Measurements from ENCODE around the gene ZC3H18. TPM values are rescaled to one million over a fixed set of nuclear protein-coding genes. Genes with fewer than 3 reads are reported as not detected.

Gene ZC3H18
- total RNA-seq, 1 experiment from 2014 or later: 57.8 TPM

DNA sequence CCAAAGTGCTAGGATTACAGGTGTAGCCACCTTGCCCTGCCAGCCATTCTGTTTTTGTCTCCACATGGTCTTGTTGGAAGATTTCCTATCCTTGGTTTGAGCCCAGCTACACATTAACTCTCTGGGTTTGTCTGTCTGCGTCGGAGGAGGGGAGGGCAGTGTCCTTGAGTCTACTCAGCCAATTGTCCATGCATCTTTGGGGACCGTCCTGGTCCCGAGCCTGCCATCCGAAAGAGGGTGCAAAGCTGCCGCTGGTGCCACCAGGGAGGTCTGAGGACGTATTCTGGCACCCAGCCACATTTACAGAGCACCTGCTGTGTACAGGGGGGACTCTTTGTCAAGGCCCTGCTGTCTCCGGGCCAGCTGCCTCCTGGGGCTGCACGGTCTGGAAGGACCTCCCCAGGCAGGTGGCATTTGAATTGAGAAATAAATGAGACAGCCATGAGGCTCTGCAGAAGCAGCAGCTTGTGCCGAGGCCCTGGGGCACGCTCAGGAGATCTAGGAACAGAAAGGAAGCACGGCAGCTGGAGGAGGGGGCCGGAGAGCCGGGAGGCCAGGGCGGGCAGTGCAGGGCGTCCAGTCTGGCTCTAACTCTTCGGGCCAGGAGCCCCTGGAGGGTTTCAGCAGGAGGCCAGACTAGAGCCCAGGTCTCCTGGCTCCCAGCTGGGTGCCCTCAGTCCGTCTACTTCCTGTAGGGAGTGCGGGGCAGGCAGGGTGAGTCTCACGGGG lies 79.2 kb downstream of the ZC3H18 start:
- CTCF ChIA-PET: no interaction called here
- no peaks in the 10 kb centered on the region for H3K9me2 ChIP-seq (ENCODE audit: insufficient read depth)
- H3K4me1 ChIP-seq (ENCODE audit: control insufficient read depth in 1 of 2, insufficient read depth in 2 of 2, low read length in 2 of 2): peaks cover 16 to 26% of the 10 kb centered on the region in 2 experiments
- RAD21 ChIA-PET (ENCODE audit: low non-redundant PET in 1 of 2, low total read pairs in 2 of 2, uncharacterized antibody in 2 of 2, unreplicated experiment in 2 of 2): no interaction called here
- H3K9ac ChIP-seq (ENCODE audit: low read length): peak overlapping the region; percentile 98
- DNase-seq (ENCODE audit: low read depth, low spot score) (no peak), ATAC-seq (no peak)
- H3K79me2 ChIP-seq (ENCODE audit: insufficient read depth, low read length): peaks cover 36% of the 10 kb centered on the region
- no peaks in the 10 kb centered on the region for H4K20me1 ChIP-seq (ENCODE audit: insufficient read depth)
- H3K4me3 ChIP-seq (replicated peaks in 1 of 2; ENCODE audit: low read depth in 1 of 2, low read length in 2 of 2): peak overlapping the region; percentile 92 to 99
- POLR2A ChIA-PET: no interaction called here
- no peak overlapping the region for H2AFZ ChIP-seq (ENCODE audit: low read depth, low read length, poor library complexity, severe bottlenecking)
- peak overlapping the region; percentile 86; the same call in 1 of the 2 replicates for H3K27ac ChIP-seq (ENCODE audit: low read depth, low read length)
- intact Hi-C loops (cut with micrococcal nuclease): no loop called here
- peak overlapping the region; percentile 95 for H3K4me2 ChIP-seq (ENCODE audit: low read length)
- H3K36me3 ChIP-seq (ENCODE audit: control insufficient read depth in 1 of 2, insufficient read depth in 2 of 2, low read length in 2 of 2): peaks cover 5 to 10% of the 10 kb centered on the region in 2 experiments; a peak in 1 of 4 replicates
- no TSS peak for BruUV-seq (replicated peaks)
- H3K27me3 ChIP-seq (ENCODE audit: insufficient read depth, low read length): no peaks in the 10 kb centered on the region
- H3K9me3 ChIP-seq (ENCODE audit: control insufficient read depth in 1 of 2, insufficient read depth in 1 of 2, low read depth in 1 of 2, low read length in 2 of 2): no peaks in the 10 kb centered on the region
- TF ChIP-seq MAX (IDR thresholded peaks at IDR 0.05) (no peak), JUND (IDR thresholded peaks at IDR 0.05) (no peak), FOSL1 (IDR thresholded peaks at IDR 0.05; ENCODE audit: low read depth) (no peak), ZNF274 (IDR thresholded peaks at IDR 0.05; ENCODE audit: low read depth, low read length) (no peak)

GRCh38 chr16:88649924-88650748 lies 79.9 kb downstream of the ZC3H18 start:
- H3K4me3 ChIP-seq (replicated peaks in 1 of 2; ENCODE audit: low read depth in 1 of 2, low read length in 2 of 2): peak overlapping the region; percentile 92 to 99
- no peak for DNase-seq (ENCODE audit: low read depth, low spot score)
- H3K9ac ChIP-seq (ENCODE audit: low read length): peak overlapping the region; percentile 98
- peak; percentile 23 for ATAC-seq
- H3K9me2 ChIP-seq (ENCODE audit: insufficient read depth): no peaks in the 10 kb centered on the region
- peaks cover 16 to 26% of the 10 kb centered on the region in 2 experiments for H3K4me1 ChIP-seq (ENCODE audit: control insufficient read depth in 1 of 2, insufficient read depth in 2 of 2, low read length in 2 of 2)
- POLR2A ChIA-PET: no interaction called here
- no peaks in the 10 kb centered on the region for H3K27me3 ChIP-seq (ENCODE audit: insufficient read depth, low read length)
- no peak overlapping the region for H2AFZ ChIP-seq (ENCODE audit: low read depth, low read length, poor library complexity, severe bottlenecking)
- BruUV-seq (replicated peaks): TSS peak; percentile 65
- H3K79me2 ChIP-seq (ENCODE audit: insufficient read depth, low read length): peaks cover 36% of the 10 kb centered on the region
- RAD21 ChIA-PET (ENCODE audit: low non-redundant PET in 1 of 2, low total read pairs in 2 of 2, uncharacterized antibody in 2 of 2, unreplicated experiment in 2 of 2): no interaction called here
- H3K27ac ChIP-seq (ENCODE audit: low read depth, low read length): peak overlapping the region; percentile 86
- TF ChIP-seq RAD21 (IDR thresholded peaks at IDR 0.05; ENCODE audit: low read depth) (no peak), JUND (IDR thresholded peaks at IDR 0.05) (no peak), ATF3 (IDR thresholded peaks at IDR 0.05) (no peak), SIN3A (IDR thresholded peaks at IDR 0.05; ENCODE audit: low read depth) (no peak), CEBPB (IDR thresholded peaks at IDR 0.05; ENCODE audit: low read depth) (no peak), EZH2 (IDR thresholded peaks at IDR 0.05) (no peak), SRF (IDR thresholded peaks at IDR 0.05; ENCODE audit: low read depth) (no peak), EGR1 (IDR thresholded peaks at IDR 0.05; ENCODE audit: low read depth) (no peak), TCF7L2 (IDR thresholded peaks at IDR 0.05; ENCODE audit: borderline replicate concordance, extremely low read depth, insufficient read depth, insufficient read length) (peak; percentile 24)
- peak overlapping the region; percentile 95 for H3K4me2 ChIP-seq (ENCODE audit: low read length)
- intact Hi-C loops (cut with micrococcal nuclease): loop anchor here (5.0 kb wide), 1 partner anchor 198 kb away; the partner anchor contains the start of gene ZFPM1
- peaks cover 5 to 10% of the 10 kb centered on the region in 2 experiments; a peak in 1 of 4 replicates for H3K36me3 ChIP-seq (ENCODE audit: control insufficient read depth in 1 of 2, insufficient read depth in 2 of 2, low read length in 2 of 2)
- no peaks in the 10 kb centered on the region for H4K20me1 ChIP-seq (ENCODE audit: insufficient read depth)
- CTCF ChIA-PET: no interaction called here
- H3K9me3 ChIP-seq (ENCODE audit: control insufficient read depth in 1 of 2, insufficient read depth in 1 of 2, low read depth in 1 of 2, low read length in 2 of 2): no peaks in the 10 kb centered on the region
